IMR-90 (cell line): ENCODE results near the gene ADCY2. TPM values are rescaled to one million over a fixed set of nuclear protein-coding genes. Genes with fewer than 3 reads are reported as not detected.

ENCODE experiments used
- ATAC-seq: fragments of 200-7000 bp; cut with Tn5 transposase; 2 replicates; pipeline ENCODE4 v1.9.1; 2020; ENCODE audit warnings: low read depth, mild to moderate bottlenecking, moderate library complexity
- BruUV-seq: library from RNA; stranded (reverse); fragments of 400-500 nt; replicated peaks from 2 replicates; lab custom pipeline; 2021; lab: Mats Ljungman, UMichigan
- CTCF ChIA-PET: fragments of 300-600 bp; formaldehyde crosslinking; extraction: SDS; loops from one replicate; lab custom pipeline; 2021; ENCODE audit warnings: antibody characterized with exemption; lab: Yijun Ruan, JAX
- POLR2A ChIA-PET: fragments of 300-600 bp; sonication (Branson Sonifier 250); formaldehyde crosslinking; loops from one replicate; lab custom pipeline; 2022; ENCODE audit warnings: antibody characterized with exemption; ENCODE audit not compliant: unreplicated experiment; lab: Charles Lee
- DNase-seq: peaks from one replicate; pipeline ENCODE4 v3.0.0; 2013
- H2AFZ ChIP-seq: replicated peaks from 2 replicates; pipeline ENCODE3; 2013; ENCODE audit warnings: low read length, mild to moderate bottlenecking; ENCODE audit not compliant: poor library complexity
- H2AK5ac ChIP-seq: 2 replicates; pipeline ENCODE4 v1.6.1; 2013; ENCODE audit warnings: low read depth, low read length, inconsistent platforms
- H2AK9ac ChIP-seq: replicated peaks from 2 replicates; pipeline ENCODE3; 2013; ENCODE audit warnings: mild to moderate bottlenecking, low read depth, low read length, moderate library complexity; ENCODE audit not compliant: poor library complexity
- H2BK120ac ChIP-seq: 2 replicates; pipeline ENCODE4 v1.6.1; 2013; ENCODE audit warnings: low read depth, low read length, inconsistent platforms
- H2BK15ac ChIP-seq: 3 replicates; pipeline ENCODE4 v1.6.1; 2013; ENCODE audit warnings: low read depth, low read length, inconsistent platforms
- H2BK20ac ChIP-seq: 2 replicates; pipeline ENCODE4 v1.6.1; 2013; ENCODE audit warnings: low read depth, mild to moderate bottlenecking, inconsistent platforms, low read length, moderate library complexity
- H2BK5ac ChIP-seq: 2 replicates; pipeline ENCODE4 v1.6.1; 2013; ENCODE audit warnings: mild to moderate bottlenecking, low read depth, low read length, inconsistent platforms; ENCODE audit not compliant: poor library complexity, severe bottlenecking
- H3K14ac ChIP-seq: replicated peaks from 2 replicates; pipeline ENCODE4 v1.6.1; 2013; ENCODE audit warnings: low read depth, low read length, inconsistent platforms
- H3K18ac ChIP-seq: 2 replicates; pipeline ENCODE4 v1.6.1; 2013; ENCODE audit warnings: low read depth, low read length, control low read depth
- H3K23ac ChIP-seq: 2 replicates; pipeline ENCODE4 v1.6.1; 2013; ENCODE audit warnings: low read depth, low read length, inconsistent platforms
- H3K27ac ChIP-seq: 2 replicates; pipeline ENCODE4 v1.5.1; 2013; ENCODE audit warnings: mild to moderate bottlenecking, control low read depth, low read length; ENCODE audit not compliant: insufficient read depth
- H3K27me3 ChIP-seq: 2 replicates; pipeline ENCODE4 v1.6.1; 2013; ENCODE audit warnings: low read length; ENCODE audit not compliant: control insufficient read depth, insufficient read depth
- H3K36me3 ChIP-seq: 2 replicates; pipeline ENCODE4 v1.6.1; 2013; ENCODE audit warnings: low read length, mixed read lengths; ENCODE audit not compliant: control insufficient read depth, insufficient read depth
- H3K4ac ChIP-seq: 2 replicates; pipeline ENCODE4 v1.6.1; 2013; ENCODE audit warnings: low read depth, low read length, inconsistent platforms
- H3K4me1 ChIP-seq: 2 replicates; pipeline ENCODE4 v1.6.1; 2013; ENCODE audit warnings: low read length, mixed read lengths; ENCODE audit not compliant: control insufficient read depth, insufficient read depth
- H3K4me2 ChIP-seq: 2 replicates; pipeline ENCODE4 v1.6.1; 2013; ENCODE audit warnings: low read depth, mild to moderate bottlenecking, control low read depth, low read length, moderate library complexity
- H3K4me3 ChIP-seq: 2 replicates; pipeline ENCODE4 v1.5.1; 2013; ENCODE audit warnings: low read depth, mild to moderate bottlenecking, control low read depth, low read length, moderate library complexity; ENCODE audit not compliant: insufficient read depth
- H3K56ac ChIP-seq: 2 replicates; pipeline ENCODE4 v1.6.1; 2013; ENCODE audit warnings: low read length, inconsistent platforms; ENCODE audit not compliant: insufficient read depth; ENCODE audit errors: extremely low read depth
- H3K79me1 ChIP-seq, 2 experiments: 2 replicates each; pipeline ENCODE4 v1.6.1; 2013; ENCODE audit warnings: low read length in 2 of 2, inconsistent platforms in 1 of 2, low read depth in 1 of 2
- H3K9ac ChIP-seq: 2 replicates; pipeline ENCODE4 v1.6.1; 2013; ENCODE audit warnings: low read depth, low read length, control low read depth
- H3K9me1 ChIP-seq: 2 replicates; pipeline ENCODE4 v1.6.1; 2013; ENCODE audit warnings: low read length, inconsistent platforms; ENCODE audit not compliant: insufficient read depth
- H3K9me3 ChIP-seq: 2 replicates; pipeline ENCODE4 v1.6.1; 2013; ENCODE audit warnings: low read length; ENCODE audit not compliant: control insufficient read depth, insufficient read depth
- H4K20me1 ChIP-seq: 2 replicates; pipeline ENCODE4 v1.6.1; 2013; ENCODE audit warnings: low read length, inconsistent platforms; ENCODE audit not compliant: insufficient read depth
- H4K5ac ChIP-seq: 2 replicates; pipeline ENCODE4 v1.6.1; 2013; ENCODE audit warnings: mild to moderate bottlenecking, low read depth, low read length, control low read depth
- H4K8ac ChIP-seq, 2 experiments: 2 replicates each; pipeline ENCODE4 v1.6.1; 2013; ENCODE audit warnings: low read depth in 2 of 2, low read length in 2 of 2, control low read depth in 1 of 2, inconsistent platforms in 1 of 2
- H4K91ac ChIP-seq: 2 replicates; pipeline ENCODE4 v1.6.1; 2013; ENCODE audit warnings: low read depth, low read length, inconsistent platforms; ENCODE audit not compliant: insufficient read depth
- BHLHE40 ChIP-seq: fragments of 150-350 bp; IDR thresholded peaks from 2 replicates; pipeline ENCODE4 v1.6.1; 2016; ENCODE audit warnings: mild to moderate bottlenecking, low read depth, low read length
- CEBPB ChIP-seq: IDR thresholded peaks from 2 replicates; pipeline ENCODE4 v1.6.1; 2012; ENCODE audit warnings: low read depth, low read length, improper control_type of control experiment
- CHD1 ChIP-seq: IDR thresholded peaks from 2 replicates; pipeline ENCODE4 v1.6.1; 2012; ENCODE audit warnings: low read depth, low read length, improper control_type of control experiment
- CTCF ChIP-seq: conservative IDR thresholded peaks from 2 replicates; pipeline ENCODE4 v1.5.1; 2012; ENCODE audit warnings: mild to moderate bottlenecking, low read depth, low read length, improper control_type of control experiment
- FOS ChIP-seq: fragments of 150-350 bp; IDR thresholded peaks from 2 replicates; pipeline ENCODE4 v1.6.1; 2016; ENCODE audit warnings: low read depth, low read length
- MAFK ChIP-seq: IDR thresholded peaks from 2 replicates; pipeline ENCODE4 v1.6.1; 2012; ENCODE audit warnings: low read depth, low read length, improper control_type of control experiment
- MAZ ChIP-seq: IDR thresholded peaks from 2 replicates; pipeline ENCODE4 v1.6.1; 2012; ENCODE audit warnings: low read depth, mild to moderate bottlenecking, low read length, improper control_type of control experiment, moderate library complexity, borderline replicate concordance
- MXI1 ChIP-seq: IDR thresholded peaks from 2 replicates; pipeline ENCODE4 v1.6.1; 2012; ENCODE audit warnings: low read depth, mild to moderate bottlenecking, low read length, moderate library complexity, borderline replicate concordance
- NFE2L2 ChIP-seq: fragments of 150-350 bp; IDR thresholded peaks from 2 replicates; pipeline ENCODE4 v1.6.1; 2016; ENCODE audit warnings: low read depth, mild to moderate bottlenecking, low read length
- POLR2A ChIP-seq: IDR thresholded peaks from 2 replicates; pipeline ENCODE4 v1.6.1; 2012; ENCODE audit warnings: mild to moderate bottlenecking, low read depth, low read length
- RAD21 ChIP-seq: IDR thresholded peaks from 2 replicates; pipeline ENCODE4 v1.6.1; 2012; ENCODE audit warnings: low read length, improper control_type of control experiment
- RCOR1 ChIP-seq: IDR thresholded peaks from 2 replicates; pipeline ENCODE4 v1.6.1; 2012; ENCODE audit warnings: mild to moderate bottlenecking, low read length, improper control_type of control experiment; ENCODE audit not compliant: insufficient replicate concordance
- RFX5 ChIP-seq: IDR thresholded peaks from 2 replicates; pipeline ENCODE4 v1.8.0; 2012; ENCODE audit warnings: low read depth, mild to moderate bottlenecking, low read length, moderate library complexity
- SMC3 ChIP-seq: fragments of 150-350 bp; IDR thresholded peaks from 2 replicates; pipeline ENCODE4 v1.6.1; 2016; ENCODE audit warnings: low read depth, mild to moderate bottlenecking, antibody characterized with exemption, low read length, moderate library complexity
- USF2 ChIP-seq: fragments of 150-350 bp; IDR thresholded peaks from 2 replicates; pipeline ENCODE4 v1.6.1; 2017; ENCODE audit warnings: mild to moderate bottlenecking, antibody characterized with exemption, low read length, low read depth
- WGBS, 2 experiments: methylation state at CpG; one replicate each; pipeline versions ENCODE4 v1.1.5 to v1.1.7; 2013; ENCODE audit warnings: missing lambda C conversion rate in 2 of 2; ENCODE audit not compliant: insufficient read length in 1 of 2; ENCODE audit errors: extremely low coverage in 2 of 2; 5-methylcytosine and 5-hydroxymethylcytosine counted together
- dilution Hi-C: fragments of 300-500 bp; cut with HindIII; formaldehyde crosslinking; loops from one replicate; pipeline ENCODE4 v1.14.3; 2018; ENCODE audit warnings: low sequenced_read_pairs; ENCODE audit not compliant: unreplicated experiment
- in situ Hi-C: fragments of 300-500 bp; cut with MboI; formaldehyde crosslinking; loops from 3 replicates; pipeline ENCODE4 v1.14.3; 2019; ENCODE audit warnings: low sequenced_read_pairs, inconsistent platforms, mixed read lengths
- intact Hi-C: fragments of 100-400 bp; cut with micrococcal nuclease; formaldehyde crosslinking; loops from 2 replicates; pipeline ENCODE4 v1.10.0; 2022
- polyA plus RNA-seq, 3 experiments: library from polyadenylated mRNA; depleted of rRNA; stranded (reverse); fragments of >200 nt; gene quantifications; 2 replicates each; pipeline ENCODE4 v1.2.3, GENCODE V29; 2012; ENCODE audit warnings: low replicate concordance in 1 of 3
- total RNA-seq: library from RNA; depleted of rRNA; stranded (reverse); fragments of >200 nt; gene quantifications from 2 replicates; pipeline ENCODE4 v1.2.3, GENCODE V29; 2012
- TF ChIP-seq, protein P1 (sequence below): fragments of 150-350 bp; IDR thresholded peaks from 2 replicates; pipeline ENCODE4 v1.6.1; 2016; ENCODE audit warnings: low read depth, mild to moderate bottlenecking, low read length, moderate library complexity, borderline replicate concordance

Gene ADCY2
- total and polyA plus RNA-seq, 2 of the 4 experiments (the other 2 are of a cell fraction) = not detected

DNA sequence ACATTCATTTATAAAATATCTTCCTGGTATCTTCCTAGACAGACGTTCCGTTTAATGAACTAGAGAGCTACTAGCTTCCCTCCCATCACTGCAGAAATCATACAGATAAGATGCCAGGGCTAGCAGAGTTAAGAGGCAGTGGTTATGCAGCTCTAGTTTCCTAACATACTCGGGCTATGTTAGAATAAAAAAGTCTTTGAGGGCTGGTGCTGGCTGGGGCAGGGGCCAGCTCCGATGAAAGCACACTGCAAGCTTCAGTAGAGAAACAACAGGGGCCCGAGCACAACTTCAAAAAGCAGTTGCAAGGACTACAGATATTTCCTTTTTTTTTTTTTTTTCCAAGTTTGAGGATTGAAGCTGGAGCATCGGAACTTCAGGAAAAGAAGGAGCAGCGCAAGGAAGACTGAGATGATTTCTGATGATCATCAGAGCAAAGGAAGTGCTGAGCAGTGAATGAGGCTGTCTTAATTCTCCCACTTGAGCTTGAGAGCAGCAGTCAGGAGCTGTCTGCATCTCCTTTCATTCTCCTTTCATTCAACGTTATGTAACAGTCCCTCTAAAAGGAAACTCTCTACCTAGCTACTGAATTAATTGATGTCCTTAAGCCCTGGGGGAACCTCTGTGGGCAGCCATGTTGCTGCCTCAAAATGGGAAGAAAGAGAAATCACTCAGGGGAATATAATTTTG lies 47.6 kb upstream of the ADCY2 start:
- Histone ChIP-seq H4K91ac (no peak overlapping the region), H3K18ac (no peak overlapping the region), H2BK120ac (no peak overlapping the region), H2AK9ac (no peak overlapping the region), H3K4ac (no peak overlapping the region), H3K36me3 (no peaks in the 10 kb centered on the region), H3K4me1 (no peaks in the 10 kb centered on the region), H3K27me3 (no peaks in the 10 kb centered on the region), H3K23ac (no peak overlapping the region), H4K8ac (no peak overlapping the region), H2BK20ac (no peak overlapping the region), H2AFZ (no peak overlapping the region), H3K56ac (no peak overlapping the region), H3K27ac (no peak overlapping the region), H4K20me1 (no peaks in the 10 kb centered on the region), H2BK15ac (no peak overlapping the region), H3K9me3 (peaks cover 8% of the 10 kb centered on the region), H3K4me2 (no peak overlapping the region), H4K5ac (no peak overlapping the region), H3K79me1 (no peaks in the 10 kb centered on the region), H2AK5ac (no peak overlapping the region), H3K9me1 (no peaks in the 10 kb centered on the region), H3K4me3 (no peak overlapping the region), H3K14ac (no peak overlapping the region), H2BK5ac (no peak overlapping the region), H3K9ac (no peak overlapping the region)
- ChIA-PET POLR2A (no interaction called here), CTCF (no interaction called here)
- 22% methylated on average over 3 of the region's 8 CpGs; no CpG with 5 or more reads in 1 of the 2 experiments for WGBS, 2 experiments
- no peak for TF ChIP-seq CHD1
- no peak for TF ChIP-seq MAFK
- TF ChIP-seq SMC3 = no peak
- TF ChIP-seq FOS = no peak
- no peak for TF ChIP-seq RFX5
- no peak for TF ChIP-seq MXI1
- no peak for TF ChIP-seq USF2
- no peak for TF ChIP-seq CEBPB
- TF ChIP-seq RAD21 = no peak
- TF ChIP-seq, protein P1, sequence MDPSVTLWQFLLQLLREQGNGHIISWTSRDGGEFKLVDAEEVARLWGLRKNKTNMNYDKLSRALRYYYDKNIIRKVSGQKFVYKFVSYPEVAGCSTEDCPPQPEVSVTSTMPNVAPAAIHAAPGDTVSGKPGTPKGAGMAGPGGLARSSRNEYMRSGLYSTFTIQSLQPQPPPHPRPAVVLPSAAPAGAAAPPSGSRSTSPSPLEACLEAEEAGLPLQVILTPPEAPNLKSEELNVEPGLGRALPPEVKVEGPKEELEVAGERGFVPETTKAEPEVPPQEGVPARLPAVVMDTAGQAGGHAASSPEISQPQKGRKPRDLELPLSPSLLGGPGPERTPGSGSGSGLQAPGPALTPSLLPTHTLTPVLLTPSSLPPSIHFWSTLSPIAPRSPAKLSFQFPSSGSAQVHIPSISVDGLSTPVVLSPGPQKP = no peak
- TF ChIP-seq BHLHE40 = no peak
- TF ChIP-seq RCOR1 = no peak
- no peak for TF ChIP-seq POLR2A
- TF ChIP-seq MAZ = no peak
- no peak for TF ChIP-seq CTCF
- TF ChIP-seq NFE2L2 = no peak
- intact Hi-C loops (no loop called here), in situ Hi-C loops (no loop called here), dilution Hi-C loops (no loop called here)
- no peak for DNase-seq
- no peak for ATAC-seq
- BruUV-seq = no TSS peak
